Measurements from ENCODE around the gene JPH2. TPM values are rescaled to one million over a fixed set of nuclear protein-coding genes. Genes with fewer than 3 reads are reported as not detected.

The JPH2 gene
- total RNA-seq, 1 donor from 2014 or later: not detected

- peaks cover 45% of the 10 kb centered on the region for H3K27me3 Mint-ChIP-seq
- no peak for TF ChIP-seq CTCF (IDR thresholded peaks at IDR 0.05)
- no peak overlapping the region for H3K27ac Mint-ChIP-seq
- H3K36me3 Mint-ChIP-seq (ENCODE audit: low read depth): no peaks in the 10 kb centered on the region
- no peaks in the 10 kb centered on the region for H3K4me1 Mint-ChIP-seq
- H3K9me3 Mint-ChIP-seq: peaks cover 20% of the 10 kb centered on the region
- ChIA-PET CTCF (no interaction called here), POLR2A (no interaction called here)
- H3K4me3 Mint-ChIP-seq: no peak overlapping the region
- DNase-seq: no peak
- ATAC-seq (ENCODE audit: low read depth): no peak
- intact Hi-C loops (cut with micrococcal nuclease): no loop called here
Measured at GRCh38 chr20:44110816-44111568, 76.0 kb downstream of the JPH2 start.

- no peak for ATAC-seq (ENCODE audit: low read depth)
- no peaks in the 10 kb centered on the region for H3K4me1 Mint-ChIP-seq
- CTCF ChIA-PET: no interaction called here
- POLR2A ChIA-PET: no interaction called here
- no peak overlapping the region for H3K27ac Mint-ChIP-seq
- no peaks in the 10 kb centered on the region for H3K36me3 Mint-ChIP-seq (ENCODE audit: low read depth)
- H3K27me3 Mint-ChIP-seq: peaks cover 42% of the 10 kb centered on the region
- no peak for TF ChIP-seq CTCF (IDR thresholded peaks at IDR 0.05)
- no peak overlapping the region for H3K4me3 Mint-ChIP-seq
- intact Hi-C loops (cut with micrococcal nuclease): no loop called here
- no peak for DNase-seq
- H3K9me3 Mint-ChIP-seq: peaks cover 20% of the 10 kb centered on the region
Measured at GRCh38 chr20:44109951-44110361, 77.0 kb downstream of the JPH2 start.

GRCh38 chr20:44106615-44107014 lies 80.4 kb downstream of the JPH2 start:
- Mint-ChIP-seq H3K27me3 (peaks cover 37% of the 10 kb centered on the region), H3K27ac (no peak overlapping the region), H3K4me3 (no peak overlapping the region), H3K36me3 (ENCODE audit: low read depth) (no peaks in the 10 kb centered on the region), H3K9me3 (peaks cover 23% of the 10 kb centered on the region), H3K4me1 (no peaks in the 10 kb centered on the region)
- POLR2A ChIA-PET: no interaction called here
- CTCF ChIA-PET: interaction anchor here (0.9 kb wide), 1 partner anchor 10 kb away, joined by 3 read pairs; no protein-coding TSS in a partner anchor
- ATAC-seq (ENCODE audit: low read depth) (no peak), DNase-seq (no peak)
- intact Hi-C loops (cut with micrococcal nuclease): no loop called here
- TF ChIP-seq CTCF (IDR thresholded peaks at IDR 0.05): no peak

GRCh38 chr20:44104798-44105517 lies 82.0 kb downstream of the JPH2 start:
- intact Hi-C loops (cut with micrococcal nuclease): no loop called here
- peaks cover 23% of the 10 kb centered on the region for H3K9me3 Mint-ChIP-seq
- ATAC-seq (ENCODE audit: low read depth) (no peak), DNase-seq (no peak)
- H3K4me1 Mint-ChIP-seq: no peaks in the 10 kb centered on the region
- H3K27me3 Mint-ChIP-seq: peaks cover 36% of the 10 kb centered on the region
- H3K36me3 Mint-ChIP-seq (ENCODE audit: low read depth): no peaks in the 10 kb centered on the region
- CTCF ChIA-PET: no interaction called here
- no peak overlapping the region for H3K4me3 Mint-ChIP-seq
- TF ChIP-seq CTCF (IDR thresholded peaks at IDR 0.05): no peak
- H3K27ac Mint-ChIP-seq: no peak overlapping the region
- POLR2A ChIA-PET: no interaction called here

- intact Hi-C loops (cut with micrococcal nuclease): no loop called here
- CTCF ChIA-PET: no interaction called here
Measured at GRCh38 chr20:44102582-44102981, 84.4 kb downstream of the JPH2 start.

More at GRCh38 chr20:44102582-44102981, 84.4 kb downstream of the JPH2 start:
- H3K36me3 Mint-ChIP-seq (ENCODE audit: low read depth): no peaks in the 10 kb centered on the region
- DNase-seq: no peak
- peaks cover 32% of the 10 kb centered on the region for H3K27me3 Mint-ChIP-seq
- H3K4me1 Mint-ChIP-seq: no peaks in the 10 kb centered on the region
- POLR2A ChIA-PET: no interaction called here
- H3K4me3 Mint-ChIP-seq: no peak overlapping the region
- no peak for ATAC-seq (ENCODE audit: low read depth)
- no peak for TF ChIP-seq CTCF (IDR thresholded peaks at IDR 0.05)
- H3K27ac Mint-ChIP-seq: no peak overlapping the region
- H3K9me3 Mint-ChIP-seq: peaks cover 14% of the 10 kb centered on the region
